Liver (tissue), 9 donors: ENCODE data around the gene TAS1R2. TPM values are rescaled to one million over a fixed set of nuclear protein-coding genes. Genes with fewer than 3 reads are reported as not detected.

Experiments
- DNase-seq: peaks from one replicate; pipeline ENCODE4 v3.0.0-alpha.2; 2017; ENCODE audit warnings: low spot score
- H3K27ac ChIP-seq, 2 donors: one replicate each; pipeline ENCODE4 v1.7.0; 2013; ENCODE audit warnings: inconsistent platforms in 2 of 2, low read length in 2 of 2, control low read depth in 1 of 2, low read depth in 1 of 2, mild to moderate bottlenecking in 1 of 2
- H3K27me3 ChIP-seq, 4 donors: one replicate each; pipeline versions ENCODE4 v1.6.1 to v1.7.0; 2013; ENCODE audit warnings: low read length in 3 of 4, inconsistent platforms in 1 of 4, mild to moderate bottlenecking in 1 of 4, moderate library complexity in 1 of 4; ENCODE audit not compliant: control insufficient read depth in 4 of 4, insufficient read depth in 4 of 4
- H3K36me3 ChIP-seq, 4 donors: one replicate each; pipeline versions ENCODE4 v1.6.1 to v1.7.0; 2013; ENCODE audit warnings: low read length in 3 of 4, mild to moderate bottlenecking in 3 of 4, low read depth in 1 of 4, moderate library complexity in 1 of 4; ENCODE audit not compliant: control insufficient read depth in 4 of 4, insufficient read depth in 3 of 4
- H3K4me1 ChIP-seq, 4 donors: one replicate each; pipeline versions ENCODE4 v1.6.1 to v1.7.0; 2013; ENCODE audit warnings: low read length in 3 of 4, mild to moderate bottlenecking in 3 of 4, moderate library complexity in 1 of 4; ENCODE audit not compliant: control insufficient read depth in 4 of 4, insufficient read depth in 4 of 4
- H3K4me3 ChIP-seq, 3 donors: one replicate each; pipeline versions ENCODE4 v1.6.1 to v1.7.0; 2013; ENCODE audit warnings: low read length in 3 of 3, control low read depth in 1 of 3, low read depth in 1 of 3, mild to moderate bottlenecking in 1 of 3
- H3K9ac ChIP-seq, 2 donors: one replicate each; pipeline ENCODE4 v1.7.0; 2013; ENCODE audit warnings: low read length in 2 of 2, mild to moderate bottlenecking in 2 of 2, moderate library complexity in 2 of 2, control low read depth in 1 of 2, low read depth in 1 of 2
- H3K9me3 ChIP-seq, 4 donors: one replicate each; pipeline versions ENCODE4 v1.6.1 to v1.7.0; 2013; ENCODE audit warnings: low read length in 3 of 4; ENCODE audit not compliant: control insufficient read depth in 4 of 4
- EGR1 ChIP-seq, 2 donors: IDR thresholded peaks; 2 replicates each; pipeline ENCODE4 v1.6.1; 2016 to 2018; ENCODE audit warnings: antibody characterized with exemption in 2 of 2, low read depth in 2 of 2
- FOXA1 ChIP-seq: IDR thresholded peaks from 2 replicates; pipeline ENCODE4 v1.6.1; 2016; ENCODE audit warnings: antibody characterized with exemption
- FOXA2 ChIP-seq: IDR thresholded peaks from 2 replicates; pipeline ENCODE4 v1.6.1; 2016; ENCODE audit warnings: antibody characterized with exemption
- GABPA ChIP-seq, 2 donors: IDR thresholded peaks in 1 of 2; conservative IDR thresholded peaks in 1 of 2; 2 replicates each; pipeline ENCODE4 v1.6.1; 2016; ENCODE audit warnings: antibody characterized with exemption in 2 of 2, mild to moderate bottlenecking in 1 of 2, moderate library complexity in 1 of 2
- HNF4A ChIP-seq, 2 donors: conservative IDR thresholded peaks; 2 replicates each; pipeline ENCODE4 v1.6.1; 2016; ENCODE audit warnings: antibody characterized with exemption in 2 of 2, mild to moderate bottlenecking in 2 of 2
- HNF4G ChIP-seq: IDR thresholded peaks from 2 replicates; pipeline ENCODE4 v1.6.1; 2016; ENCODE audit warnings: antibody characterized with exemption
- JUND ChIP-seq, 2 donors: IDR thresholded peaks; 2 replicates each; pipeline ENCODE4 v1.6.1; 2016; ENCODE audit warnings: antibody characterized with exemption in 2 of 2
- MAX ChIP-seq: IDR thresholded peaks from 2 replicates; pipeline ENCODE4 v1.6.1; 2016; ENCODE audit warnings: antibody characterized with exemption
- NR2F2 ChIP-seq: IDR thresholded peaks from 2 replicates; pipeline ENCODE4 v1.6.1; 2016; ENCODE audit warnings: antibody characterized with exemption
- RAD21 ChIP-seq, 2 donors: IDR thresholded peaks; 2 replicates each; pipeline ENCODE4 v1.6.1; 2016; ENCODE audit warnings: antibody characterized with exemption in 2 of 2, mild to moderate bottlenecking in 2 of 2
- REST ChIP-seq: IDR thresholded peaks from 2 replicates; pipeline ENCODE4 v1.6.1; 2016; ENCODE audit warnings: antibody characterized with exemption, mild to moderate bottlenecking
- RXRA ChIP-seq, 2 donors: IDR thresholded peaks; 2 replicates each; pipeline ENCODE4 v1.6.1; 2017 to 2018; ENCODE audit warnings: antibody characterized with exemption in 2 of 2, mild to moderate bottlenecking in 1 of 2
- SP1 ChIP-seq: IDR thresholded peaks from 2 replicates; pipeline ENCODE4 v1.6.1; 2018; ENCODE audit warnings: antibody characterized with exemption, mild to moderate bottlenecking
- TAF1 ChIP-seq: conservative IDR thresholded peaks from 2 replicates; pipeline ENCODE4 v1.6.1; 2016; ENCODE audit warnings: antibody characterized with exemption, mild to moderate bottlenecking
- YY1 ChIP-seq: IDR thresholded peaks from 2 replicates; pipeline ENCODE4 v1.6.1; 2016; ENCODE audit warnings: antibody characterized with exemption, mild to moderate bottlenecking
- WGBS: extraction: QIAGEN DNeasy Blood & Tissue Kit; methylation state at CpG from one replicate; pipeline ENCODE4 v1.1.7; 2013; 5-methylcytosine and 5-hydroxymethylcytosine counted together
- polyA plus RNA-seq, 2 donors: library from polyadenylated mRNA; stranded (reverse) in 1 of 2; unstranded in 1 of 2; fragments of 200-250 nt in 1 of 2; fragments of >200 nt in 1 of 2; fragmentation: Nextera tagmentation in 1 of 2; extraction: Ambion mirVana in 1 of 2; gene quantifications; one replicate each; pipeline versions ENCODE4 v1.2.1 to v1.2.3, GENCODE V29; 2013 to 2015
- total RNA-seq, 2 donors: library from RNA; depleted of rRNA; stranded (reverse); fragments of >200 nt; gene quantifications; one replicate each; pipeline ENCODE4 v1.2.3, GENCODE V29; 2014
- TF ChIP-seq, protein P1 (sequence below): IDR thresholded peaks from 2 replicates; pipeline ENCODE4 v1.6.1; 2016; ENCODE audit warnings: antibody characterized with exemption
- TF ChIP-seq, protein P2 (sequence below): IDR thresholded peaks from 2 replicates; pipeline ENCODE4 v1.6.1; 2016; ENCODE audit warnings: antibody characterized with exemption
- TF ChIP-seq, protein P3 (sequence below): fragments of 150-350 bp; IDR thresholded peaks from 2 replicates; pipeline ENCODE4 v1.5.1; 2017; ENCODE audit warnings: improper control_type of control experiment, low read depth, low read length; ENCODE audit not compliant: missing input control
- donor health status: healthy.
- donor health status: healthy.
- donor health status: healthy.
- donor health status: healthy.
- donor health status: healthy.

Gene TAS1R2
- total and polyA plus RNA-seq, 4 donors = not detected

- TF ChIP-seq REST (no peak), RAD21 (IDR thresholded peaks at IDR 0.05) (no peak)
Observed at GRCh38 chr1:18831656-18832055, 27.8 kb downstream of the TAS1R2 start (continued).

DNA sequence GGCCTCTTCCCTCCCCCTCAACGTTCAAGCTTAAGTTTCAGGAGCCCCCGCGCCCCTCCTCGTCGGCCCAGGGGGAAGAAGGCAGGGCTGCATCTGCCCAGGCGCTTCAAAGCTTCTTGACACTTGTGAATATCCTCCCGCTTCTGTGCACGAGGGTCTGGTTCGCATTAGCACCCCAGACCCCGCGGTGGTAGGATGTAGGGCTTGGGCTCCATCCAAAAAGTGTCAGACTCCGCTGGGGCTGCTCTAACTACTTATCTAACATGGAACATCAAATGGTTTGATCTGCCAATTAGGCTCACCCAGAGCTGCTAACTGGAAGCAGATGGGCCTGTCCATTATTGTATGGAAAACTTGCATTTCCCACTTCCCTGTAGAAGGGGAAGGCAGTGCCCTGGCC lies 28.9 kb downstream of the TAS1R2 start:
- H3K9me3 ChIP-seq = peaks cover 0 to 2% (median 1%) of the 10 kb centered on the region in 4 donors
- 70% methylated on average over 12 of the region's 12 CpGs for WGBS
- no peak overlapping the region for H3K27ac ChIP-seq
- H3K4me3 ChIP-seq = no peak overlapping the region
- no peaks in the 10 kb centered on the region for H3K27me3 ChIP-seq
- H3K4me1 ChIP-seq = no peaks in the 10 kb centered on the region
- DNase-seq = no peak
- no peak overlapping the region for H3K9ac ChIP-seq
- TF ChIP-seq JUND (IDR thresholded peaks at IDR 0.05) (no peak), RXRA (IDR thresholded peaks at IDR 0.05) (no peak), FOXA1 (no peak), SP1 (no peak), EGR1 (IDR thresholded peaks at IDR 0.05; ENCODE audit: low read depth in 2 of 2) (no peak), GABPA (IDR thresholded peaks at IDR 0.05 in 1 of 2, conservative IDR thresholded peaks at IDR 0.05 in 1 of 2) (no peak), MAX (no peak)
- TF ChIP-seq, protein P1, sequence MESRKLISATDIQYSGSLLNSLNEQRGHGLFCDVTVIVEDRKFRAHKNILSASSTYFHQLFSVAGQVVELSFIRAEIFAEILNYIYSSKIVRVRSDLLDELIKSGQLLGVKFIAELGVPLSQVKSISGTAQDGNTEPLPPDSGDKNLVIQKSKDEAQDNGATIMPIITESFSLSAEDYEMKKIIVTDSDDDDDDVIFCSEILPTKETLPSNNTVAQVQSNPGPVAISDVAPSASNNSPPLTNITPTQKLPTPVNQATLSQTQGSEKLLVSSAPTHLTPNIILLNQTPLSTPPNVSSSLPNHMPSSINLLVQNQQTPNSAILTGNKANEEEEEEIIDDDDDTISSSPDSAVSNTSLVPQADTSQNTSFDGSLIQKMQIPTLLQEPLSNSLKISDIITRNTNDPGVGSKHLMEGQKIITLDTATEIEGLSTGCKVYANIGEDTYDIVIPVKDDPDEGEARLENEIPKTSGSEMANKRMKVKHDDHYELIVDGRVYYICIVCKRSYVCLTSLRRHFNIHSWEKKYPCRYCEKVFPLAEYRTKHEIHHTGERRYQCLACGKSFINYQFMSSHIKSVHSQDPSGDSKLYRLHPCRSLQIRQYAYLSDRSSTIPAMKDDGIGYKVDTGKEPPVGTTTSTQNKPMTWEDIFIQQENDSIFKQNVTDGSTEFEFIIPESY = no peak
- TF ChIP-seq, protein P2, sequence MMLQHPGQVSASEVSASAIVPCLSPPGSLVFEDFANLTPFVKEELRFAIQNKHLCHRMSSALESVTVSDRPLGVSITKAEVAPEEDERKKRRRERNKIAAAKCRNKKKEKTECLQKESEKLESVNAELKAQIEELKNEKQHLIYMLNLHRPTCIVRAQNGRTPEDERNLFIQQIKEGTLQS = no peak
- H3K36me3 ChIP-seq = no peaks in the 10 kb centered on the region

- Histone ChIP-seq H3K4me3 (no peak overlapping the region), H3K27ac (no peak overlapping the region), H3K27me3 (no peaks in the 10 kb centered on the region), H3K9ac (no peak overlapping the region), H3K36me3 (no peaks in the 10 kb centered on the region), H3K4me1 (no peaks in the 10 kb centered on the region), H3K9me3 (peaks cover 0 to 2% (median 1%) of the 10 kb centered on the region in 4 donors)
- 91% methylated on average over 1 of the region's 1 CpG for WGBS
- TF ChIP-seq HNF4G = no peak
- no peak for TF ChIP-seq EGR1 (IDR thresholded peaks at IDR 0.05; ENCODE audit: low read depth in 2 of 2)
- no peak for TF ChIP-seq FOXA1
- TF ChIP-seq MAX = no peak
- TF ChIP-seq, protein P3, sequence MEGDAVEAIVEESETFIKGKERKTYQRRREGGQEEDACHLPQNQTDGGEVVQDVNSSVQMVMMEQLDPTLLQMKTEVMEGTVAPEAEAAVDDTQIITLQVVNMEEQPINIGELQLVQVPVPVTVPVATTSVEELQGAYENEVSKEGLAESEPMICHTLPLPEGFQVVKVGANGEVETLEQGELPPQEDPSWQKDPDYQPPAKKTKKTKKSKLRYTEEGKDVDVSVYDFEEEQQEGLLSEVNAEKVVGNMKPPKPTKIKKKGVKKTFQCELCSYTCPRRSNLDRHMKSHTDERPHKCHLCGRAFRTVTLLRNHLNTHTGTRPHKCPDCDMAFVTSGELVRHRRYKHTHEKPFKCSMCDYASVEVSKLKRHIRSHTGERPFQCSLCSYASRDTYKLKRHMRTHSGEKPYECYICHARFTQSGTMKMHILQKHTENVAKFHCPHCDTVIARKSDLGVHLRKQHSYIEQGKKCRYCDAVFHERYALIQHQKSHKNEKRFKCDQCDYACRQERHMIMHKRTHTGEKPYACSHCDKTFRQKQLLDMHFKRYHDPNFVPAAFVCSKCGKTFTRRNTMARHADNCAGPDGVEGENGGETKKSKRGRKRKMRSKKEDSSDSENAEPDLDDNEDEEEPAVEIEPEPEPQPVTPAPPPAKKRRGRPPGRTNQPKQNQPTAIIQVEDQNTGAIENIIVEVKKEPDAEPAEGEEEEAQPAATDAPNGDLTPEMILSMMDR = no peak
- no peak for TF ChIP-seq JUND (IDR thresholded peaks at IDR 0.05)
- no peak for TF ChIP-seq NR2F2
- TF ChIP-seq TAF1 = no peak
- no peak for TF ChIP-seq RXRA (IDR thresholded peaks at IDR 0.05)
- TF ChIP-seq GABPA (IDR thresholded peaks at IDR 0.05 in 1 of 2, conservative IDR thresholded peaks at IDR 0.05 in 1 of 2) = no peak
- no peak for TF ChIP-seq REST
- no peak for TF ChIP-seq SP1
- TF ChIP-seq, protein P2 = no peak
- TF ChIP-seq YY1 = no peak
- no peak for TF ChIP-seq FOXA2
- TF ChIP-seq HNF4A (conservative IDR thresholded peaks at IDR 0.05) = no peak
- no peak for DNase-seq
Observed at GRCh38 chr1:18829671-18830070, 29.8 kb downstream of the TAS1R2 start.
